HepG2 (cell line): Measurements from ENCODE around the gene DUXA. TPM values are rescaled to one million over a fixed set of nuclear protein-coding genes. Genes with fewer than 3 reads are reported as not detected.

Experiments
- ATAC-seq: fragments of 200-7000 bp; cut with Tn5 transposase; 3 replicates; pipeline ENCODE4 v1.9.1; 2020; ENCODE audit warnings: mild to moderate bottlenecking, moderate library complexity
- BruUV-seq: library from RNA; stranded (reverse); fragments of 400-500 nt; replicated peaks from 2 replicates; lab custom pipeline; 2021; lab: Mats Ljungman, UMichigan
- CTCF ChIA-PET: fragments of 300-600 bp; formaldehyde crosslinking; extraction: SDS; loops from one replicate; lab custom pipeline; 2021; ENCODE audit warnings: low total read pairs, inconsistent platforms, low intra/inter-chr PET ratio; lab: Yijun Ruan, JAX
- POLR2A ChIA-PET: fragments of 350-600 bp; sonication (Branson Sonifier 250); formaldehyde crosslinking; loops from one replicate; lab custom pipeline; 2020; ENCODE audit warnings: antibody characterized with exemption, inconsistent platforms; lab: Yijun Ruan, JAX
- DNase-seq: peaks from one replicate; pipeline ENCODE4 v3.0.0-alpha.2; 2015; ENCODE audit warnings: low spot score
- FAIRE-seq: peaks from 3 replicates; lab custom pipeline; 2011; peaks lifted over from hg19 to GRCh38; lab: Jason Lieb, UNC
- H2AFZ ChIP-seq: one replicate; pipeline ENCODE4 v1.6.1; 2011; ENCODE audit warnings: low read length, inconsistent platforms
- H3K27ac ChIP-seq: fragments of 300-600 bp; 3 replicates; pipeline ENCODE4 v1.8.0; 2011; ENCODE audit warnings: mixed run types, mild to moderate bottlenecking, mixed read lengths, low read length, inconsistent platforms; ENCODE audit not compliant: insufficient read depth; ENCODE audit errors: extremely low read length
- H3K27me3 ChIP-seq, 2 experiments: fragments of 200-600 bp in 1 of 2; 2 replicates in 1 of 2; 3 replicates in 1 of 2; pipeline versions ENCODE4 v1.6.0 to v1.8.0; 2011; ENCODE audit warnings: low read length in 2 of 2, mild to moderate bottlenecking in 2 of 2, moderate library complexity in 2 of 2, inconsistent platforms in 1 of 2; ENCODE audit not compliant: insufficient read depth in 2 of 2, control insufficient read depth in 1 of 2
- H3K36me3 ChIP-seq, 2 experiments: fragments of 200-600 bp in 1 of 2; replicated peaks in 1 of 2; 2 replicates in 1 of 2; 3 replicates in 1 of 2; pipeline versions ENCODE4 v1.5.1 to v1.8.0; 2011; ENCODE audit warnings: low read length in 2 of 2, inconsistent platforms in 1 of 2; ENCODE audit not compliant: insufficient read depth in 2 of 2, control insufficient read depth in 1 of 2
- H3K4me1 ChIP-seq: 2 replicates; pipeline ENCODE4 v1.5.1; 2012; ENCODE audit warnings: low read length, inconsistent platforms; ENCODE audit not compliant: insufficient read depth
- H3K4me2 ChIP-seq: 2 replicates; pipeline ENCODE4 v1.6.0; 2011; ENCODE audit warnings: low read depth, low read length, inconsistent platforms
- H3K4me3 ChIP-seq, 3 experiments: fragments of 200-600 bp in 1 of 3; sonication (generic), shearing (Covaris generic) in 1 of 3; replicated peaks in 1 of 3; 2 replicates each; pipeline ENCODE4 v1.5.1; 2011 to 2016; ENCODE audit warnings: low read length in 3 of 3, inconsistent platforms in 2 of 3, low read depth in 2 of 3, mild to moderate bottlenecking in 2 of 3, control low read depth in 1 of 3, mixed read lengths in 1 of 3; ENCODE audit not compliant: insufficient read depth in 1 of 3
- H3K79me2 ChIP-seq: one replicate; pipeline ENCODE4 v1.6.1; 2011; ENCODE audit warnings: low read length, inconsistent platforms; ENCODE audit not compliant: insufficient read depth
- H3K9ac ChIP-seq: 2 replicates; pipeline ENCODE4 v1.6.0; 2011; ENCODE audit warnings: mild to moderate bottlenecking, low read depth, low read length, inconsistent platforms; ENCODE audit not compliant: insufficient read depth
- H3K9me3 ChIP-seq: 2 replicates; pipeline ENCODE4 v1.5.1; 2012; ENCODE audit warnings: mild to moderate bottlenecking, low read length
- H4K20me1 ChIP-seq: 2 replicates; pipeline ENCODE4 v1.6.0; 2011; ENCODE audit warnings: inconsistent platforms, mild to moderate bottlenecking, low read length, moderate library complexity; ENCODE audit not compliant: insufficient read depth
- DMAP1 ChIP-seq: IDR thresholded peaks from 2 replicates; pipeline ENCODE4 v1.6.1; 2016
- HES4 ChIP-seq: sonication (generic); formaldehyde crosslinking; IDR thresholded peaks from 2 replicates; pipeline ENCODE4 v1.9.0; 2021; ENCODE audit warnings: mild to moderate bottlenecking, missing genetic modification reagents, borderline replicate concordance
- MXD1 ChIP-seq: sonication (generic); formaldehyde crosslinking; IDR thresholded peaks from 2 replicates; pipeline ENCODE4 v1.4.0; 2020; ENCODE audit warnings: mild to moderate bottlenecking, missing genetic modification reagents
- NFIC ChIP-seq: IDR thresholded peaks from 2 replicates; pipeline ENCODE4 v1.6.1; 2012; ENCODE audit warnings: mild to moderate bottlenecking, low read length, inconsistent platforms
- POLR2AphosphoS5 ChIP-seq: IDR thresholded peaks from 2 replicates; pipeline ENCODE4 v1.6.1; 2012; ENCODE audit warnings: low read depth, low read length
- SRF ChIP-seq: IDR thresholded peaks from 2 replicates; pipeline ENCODE4 v1.6.1; 2011; ENCODE audit warnings: mild to moderate bottlenecking, low read depth, low read length, moderate library complexity
- WIZ ChIP-seq: sonication (generic); formaldehyde crosslinking; IDR thresholded peaks from 2 replicates; pipeline ENCODE4 v1.5.1; 2020; ENCODE audit warnings: mild to moderate bottlenecking, missing genetic modification reagents
- ZFYVE20 ChIP-seq: sonication (generic); formaldehyde crosslinking; IDR thresholded peaks from 2 replicates; pipeline ENCODE4 v1.8.0; 2023; ENCODE audit warnings: low read depth, mild to moderate bottlenecking, moderate library complexity, missing genetic modification reagents, borderline replicate concordance
- ZMAT5 ChIP-seq: sonication (generic); formaldehyde crosslinking; IDR thresholded peaks from 2 replicates; pipeline ENCODE4 v1.5.0; 2020; ENCODE audit warnings: mild to moderate bottlenecking, low read depth, missing genetic modification reagents, borderline replicate concordance
- ZNF143 ChIP-seq: sonication (generic); formaldehyde crosslinking; IDR thresholded peaks from 2 replicates; pipeline ENCODE4 v1.4.0; 2020; ENCODE audit warnings: missing genetic modification reagents
- ZNF20 ChIP-seq: sonication (generic); formaldehyde crosslinking; IDR thresholded peaks from 2 replicates; pipeline ENCODE4 v1.4.0; 2020; ENCODE audit warnings: mild to moderate bottlenecking, moderate library complexity, missing genetic modification reagents
- ZNF430 ChIP-seq: sonication (generic); formaldehyde crosslinking; IDR thresholded peaks from 2 replicates; pipeline ENCODE4 v1.9.0; 2021; ENCODE audit warnings: mild to moderate bottlenecking, missing genetic modification reagents
- ZNF496 ChIP-seq: sonication (generic); formaldehyde crosslinking; IDR thresholded peaks from 2 replicates; pipeline ENCODE4 v1.8.1; 2023; ENCODE audit warnings: mild to moderate bottlenecking, moderate library complexity, missing genetic modification reagents; ENCODE audit not compliant: insufficient replicate concordance
- ZNF530 ChIP-seq: sonication (generic); formaldehyde crosslinking; IDR thresholded peaks from 2 replicates; pipeline ENCODE4 v1.5.0; 2020; ENCODE audit warnings: low read depth, mild to moderate bottlenecking, missing genetic modification reagents
- ZNF691 ChIP-seq: sonication (generic); formaldehyde crosslinking; IDR thresholded peaks from 2 replicates; pipeline ENCODE4 v1.4.0; 2020; ENCODE audit warnings: missing genetic modification reagents, low read depth, mild to moderate bottlenecking, borderline replicate concordance
- ZNF724P ChIP-seq: sonication (generic); formaldehyde crosslinking; IDR thresholded peaks from 2 replicates; pipeline ENCODE4 v1.8.0; 2022; ENCODE audit warnings: missing genetic modification reagents, borderline replicate concordance
- ZSCAN12 ChIP-seq: sonication (generic); formaldehyde crosslinking; IDR thresholded peaks from 2 replicates; pipeline ENCODE4 v1.9.0; 2021; ENCODE audit warnings: mild to moderate bottlenecking, missing genetic modification reagents
- WGBS: methylation state at CpG from one replicate; pipeline ENCODE4 v1.1.6; 2017; ENCODE audit warnings: low lambda C conversion rate; 5-methylcytosine and 5-hydroxymethylcytosine counted together
- in situ Hi-C: cut with HindIII; loops from 2 replicates; pipeline ENCODE4 v1.10.0; 2017; ENCODE audit warnings: low pct_unique_long_range_greater_than_20kb; ENCODE audit not compliant: extremely low pct_ligation_motif_present
- intact Hi-C: fragments of 100-400 bp; cut with micrococcal nuclease; formaldehyde crosslinking; loops from one replicate; pipeline ENCODE4 v1.10.0; 2022; ENCODE audit not compliant: unreplicated experiment
- polyA plus RNA-seq, 8 experiments: library from polyadenylated mRNA; depleted of rRNA in 3 of 8; stranded (reverse) in 7 of 8; unstranded in 1 of 8; fragments of >200 nt; fragmentation: Illumina TruSeq in 4 of 8; extraction: Trizol in 4 of 8; gene quantifications; 2 replicates each; pipeline versions ENCODE4 v1.2.1 to v1.2.3, GENCODE V29; 2011 to 2016; ENCODE audit warnings: low read depth in 4 of 8, missing spikeins in 1 of 8, mixed read lengths in 1 of 8; ENCODE audit not compliant: insufficient read depth in 1 of 8
- total RNA-seq, 5 experiments: library from RNA; depleted of rRNA; stranded (reverse); fragments of >200 nt; fragmentation: Illumina TruSeq; extraction: Trizol; gene quantifications; 2 replicates each; pipeline ENCODE4 v1.2.3, GENCODE V29; 2016; ENCODE audit warnings: low read depth in 1 of 5

Gene DUXA
- total and polyA plus RNA-seq, 2 of the 13 experiments (the other 11 are each of a cell fraction or from before 2014, with no cell fraction given), result not detected

- H3K9me3 ChIP-seq, result no peaks in the 10 kb centered on the region
- no peak for TF ChIP-seq ZNF430 (CRISPR knock-in tag)
- TF ChIP-seq SRF, result no peak
- no peak for TF ChIP-seq HES4 (CRISPR knock-in tag)
- TF ChIP-seq ZNF496, result no peak
- no peak for TF ChIP-seq ZNF691 (CRISPR knock-in tag)
- TF ChIP-seq POLR2AphosphoS5, result no peak
- TF ChIP-seq ZMAT5 (CRISPR knock-in tag), result no peak
- no peak for TF ChIP-seq ZSCAN12
- TF ChIP-seq ZNF143 (CRISPR knock-in tag), result no peak
- TF ChIP-seq ZNF724P (CRISPR knock-in tag), result no peak
- TF ChIP-seq DMAP1, result no peak
- TF ChIP-seq NFIC, result no peak
- TF ChIP-seq ZFYVE20 (CRISPR knock-in tag), result no peak
- TF ChIP-seq WIZ (CRISPR knock-in tag), result no peak
- TF ChIP-seq ZNF530 (CRISPR knock-in tag), result no peak
- TF ChIP-seq ZNF20 (CRISPR knock-in tag), result no peak
- no peak for TF ChIP-seq MXD1 (CRISPR knock-in tag)
- TF ChIP-seq, all 625 proteins: peak for 0
- WGBS, result 54% methylated on average over 5 of the region's 5 CpGs
These were observed 14.4 kb downstream of the DUXA start for GRCh38 chr19:57152921-57153320.

More at GRCh38 chr19:57152921-57153320, 14.4 kb downstream of the DUXA start:
- DNase-seq (no peak), FAIRE-seq (no peak), ATAC-seq (no peak)
- CTCF ChIA-PET, result no interaction called here
- no peak overlapping the region for H2AFZ ChIP-seq
- H3K4me1 ChIP-seq, result no peaks in the 10 kb centered on the region
- peaks cover 0 to 2% of the 10 kb centered on the region in 2 experiments; a peak in 1 of 5 replicates for H3K27me3 ChIP-seq
- intact Hi-C loops, result no loop called here
- H3K36me3 ChIP-seq, result no peaks in the 10 kb centered on the region
- H3K79me2 ChIP-seq, result no peaks in the 10 kb centered on the region
- no peak overlapping the region for H3K4me3 ChIP-seq
- in situ Hi-C loops, result no loop called here
- BruUV-seq, result no TSS peak
- no peak overlapping the region for H3K9ac ChIP-seq
- H3K27ac ChIP-seq, result no peak overlapping the region
- POLR2A ChIA-PET, result no interaction called here
- no peaks in the 10 kb centered on the region for H4K20me1 ChIP-seq
- H3K4me2 ChIP-seq, result no peak overlapping the region
